Astrocyte (in vitro differentiated cells and primary cell): ENCODE measurements around the gene TMEM178B.

Source experiments
- CTCF ChIP-seq: IDR thresholded peaks from 2 replicates; pipeline ENCODE4 v1.5.1; 2011; ENCODE audit warnings: low read depth, mild to moderate bottlenecking, inconsistent platforms, low read length, moderate library complexity; ENCODE audit not compliant: insufficient read depth
- EZH2 ChIP-seq: IDR thresholded peaks from 2 replicates; pipeline ENCODE4 v1.6.1; 2012; ENCODE audit warnings: mild to moderate bottlenecking, low read length, inconsistent platforms; ENCODE audit not compliant: insufficient read depth

GRCh38 chr7:141359740-141360415 lies 286.0 kb downstream of the TMEM178B start:
- no peak for TF ChIP-seq CTCF
- TF ChIP-seq EZH2 = no peak
